Lower lobe of right lung (tissue), 2 donors: ENCODE results near the gene COL7A1. TPM values are rescaled to one million over a fixed set of nuclear protein-coding genes. Genes with fewer than 3 reads are reported as not detected.

Experiments used
- ATAC-seq, 2 donors: fragments of 200-7000 bp; cut with Tn5 transposase; one replicate each; pipeline ENCODE4 v1.9.1; 2020 to 2022; ENCODE audit warnings: mild to moderate bottlenecking in 2 of 2, moderate library complexity in 2 of 2
- DNase-seq: peaks from one replicate; pipeline ENCODE4 v3.0.0-alpha.2; 2020
- H3K27ac ChIP-seq: fragments of 200-600 bp; one replicate; pipeline ENCODE4 v1.8.0; 2022
- H3K27me3 ChIP-seq: fragments of 200-600 bp; one replicate; pipeline ENCODE4 v1.8.0; 2022; ENCODE audit warnings: low read depth
- H3K36me3 ChIP-seq: fragments of 200-600 bp; one replicate; pipeline ENCODE4 v1.8.0; 2022; ENCODE audit warnings: mild to moderate bottlenecking
- H3K4me1 ChIP-seq: fragments of 200-600 bp; one replicate; pipeline ENCODE4 v1.8.0; 2022
- H3K4me3 ChIP-seq: fragments of 200-600 bp; one replicate; pipeline ENCODE4 v1.8.0; 2022; ENCODE audit warnings: mild to moderate bottlenecking
- H3K9me3 ChIP-seq: fragments of 200-600 bp; one replicate; pipeline ENCODE4 v1.8.0; 2022
- CTCF ChIP-seq: fragments of 200-600 bp; IDR thresholded peaks from one replicate; pipeline ENCODE4 v1.8.0; 2022; ENCODE audit warnings: antibody characterized with exemption, mild to moderate bottlenecking
- intact Hi-C: fragments of 100-400 bp; cut with DNase I; formaldehyde crosslinking; loops from one replicate; pipeline ENCODE4 v1.11.0; 2022
- total RNA-seq: library from RNA; stranded (reverse); fragmentation: NEBNext Ultra II Directional; extraction: Animal tissue kit (Norgen Biotek cat#: 25700); gene quantifications from one replicate; pipeline ENCODE4 v1.2.1, GENCODE V29; 2021
- donor health status: DM: no; HTN: yes; CAD: no; lungs with severe emphysema.

COL7A1 gene
- total RNA-seq, 1 donor from 2014 or later: 2.6 TPM

GRCh38 chr3:48636149-48636655 lies 41.1 kb upstream of the COL7A1 start:
- intact Hi-C loops: no loop called here
- ATAC-seq: no peak
- no peak for TF ChIP-seq CTCF
- Histone ChIP-seq H3K27ac (peak overlapping the region; percentile 85), H3K4me1 (peaks cover 20% of the 10 kb centered on the region), H3K4me3 (peak overlapping the region; percentile 100), H3K27me3 (no peaks in the 10 kb centered on the region), H3K9me3 (no peaks in the 10 kb centered on the region), H3K36me3 (peaks cover 18% of the 10 kb centered on the region)
- no peak for DNase-seq

- intact Hi-C loops: no loop called here
- Histone ChIP-seq H3K27me3 (no peaks in the 10 kb centered on the region), H3K4me3 (peak within 1 kb of the TSS; percentile 100), H3K36me3 (peaks cover 26% of the 10 kb centered on the region), H3K9me3 (no peaks in the 10 kb centered on the region), H3K4me1 (peaks cover 20% of the 10 kb centered on the region), H3K27ac (peak within 1 kb of the TSS; percentile 85)
- peak; percentile 39 for TF ChIP-seq CTCF
- ATAC-seq (peak; percentile 98 to 99), DNase-seq (peak; percentile 98)
These were observed 40.3 kb upstream of the COL7A1 start, which contains the start of gene SLC26A6 for GRCh38 chr3:48635222-48636021. SLC26A6 (minus strand) TSS chr3:48635461; CDS start chr3:48635393, 68 bp downstream.

DNA sequence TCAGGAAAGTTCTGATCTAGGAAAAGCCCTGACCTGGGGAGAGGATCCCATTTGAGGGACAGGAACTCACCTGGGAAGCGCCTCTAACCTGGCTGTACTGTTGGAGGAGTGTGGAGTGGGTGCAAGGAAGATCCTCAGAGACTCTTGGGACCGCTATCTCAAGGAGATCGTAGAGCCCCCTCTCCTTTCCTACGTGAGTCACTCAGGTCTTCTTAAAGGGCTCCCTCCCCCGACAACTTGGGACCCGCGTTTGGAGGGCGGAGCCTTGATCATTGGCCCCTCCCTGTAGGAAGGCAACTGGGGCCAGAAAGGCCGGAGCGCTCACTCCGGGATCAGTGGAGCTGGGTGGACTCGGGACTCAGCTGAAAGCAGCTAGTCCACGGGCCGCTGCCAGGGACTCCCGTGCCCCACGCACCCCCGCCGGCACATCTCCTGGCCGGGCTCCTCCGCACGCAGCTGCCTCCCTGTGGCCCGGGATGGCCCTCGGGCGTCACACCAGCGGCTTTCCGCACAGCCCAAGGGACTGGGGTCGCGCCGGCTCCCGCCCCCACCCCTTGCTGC lies 39.6 kb upstream of the COL7A1 start:
- DNase-seq (peak; percentile 67), ATAC-seq (peak; percentile 58 to 72)
- intact Hi-C loops: no loop called here
- peaks cover 32% of the 10 kb centered on the region for H3K36me3 ChIP-seq
- TF ChIP-seq CTCF: no peak
- no peaks in the 10 kb centered on the region for H3K27me3 ChIP-seq
- H3K4me3 ChIP-seq: peak overlapping the region; percentile 100
- H3K27ac ChIP-seq: peak overlapping the region; percentile 85
- peaks cover 20% of the 10 kb centered on the region for H3K4me1 ChIP-seq
- no peaks in the 10 kb centered on the region for H3K9me3 ChIP-seq

- no peak overlapping the region for H3K27ac ChIP-seq
- peaks cover 38% of the 10 kb centered on the region for H3K36me3 ChIP-seq
- peaks cover 20% of the 10 kb centered on the region for H3K4me1 ChIP-seq
- no peaks in the 10 kb centered on the region for H3K27me3 ChIP-seq
- H3K4me3 ChIP-seq: no peak overlapping the region
- no peak for TF ChIP-seq CTCF
- ATAC-seq (no peak), DNase-seq (no peak)
- no peaks in the 10 kb centered on the region for H3K9me3 ChIP-seq
- intact Hi-C loops: no loop called here
These were observed 38.6 kb upstream of the COL7A1 start for GRCh38 chr3:48633743-48634142.

- Histone ChIP-seq H3K4me3 (no peak overlapping the region), H3K27ac (no peak overlapping the region), H3K27me3 (no peaks in the 10 kb centered on the region), H3K4me1 (peaks cover 20% of the 10 kb centered on the region), H3K9me3 (no peaks in the 10 kb centered on the region), H3K36me3 (peaks cover 43% of the 10 kb centered on the region)
- ATAC-seq (no peak), DNase-seq (no peak)
- intact Hi-C loops: no loop called here
- no peak for TF ChIP-seq CTCF
These were observed 38.1 kb upstream of the COL7A1 start for GRCh38 chr3:48633256-48633655.
